Measurements from ENCODE around the gene ALG5. TPM values are rescaled to one million over a fixed set of nuclear protein-coding genes. Genes with fewer than 3 reads are reported as not detected.

Gene ALG5
- total RNA-seq, 1 experiment from 2014 or later = 27.0 TPM

DNA sequence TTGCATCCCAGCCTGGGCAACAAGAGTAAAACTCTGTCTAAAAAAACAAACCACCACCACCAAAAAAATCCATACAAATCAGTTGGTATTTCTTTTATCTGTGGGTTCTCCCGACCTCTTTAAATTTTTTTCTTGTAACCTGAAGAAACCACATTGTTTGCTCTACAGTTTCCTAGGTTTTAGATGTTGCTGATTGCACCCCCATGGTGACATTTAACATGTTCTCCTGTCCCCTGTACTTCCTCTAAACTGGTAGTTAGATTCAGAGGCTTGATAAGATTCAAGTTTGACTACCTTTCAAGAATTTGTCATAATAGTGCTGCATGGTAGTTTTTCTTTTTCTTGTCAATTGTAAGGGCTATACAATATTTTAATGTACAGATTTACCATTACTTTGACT, 24.0 kb downstream of the ALG5 start:
- H3K27me3 ChIP-seq (ENCODE audit: insufficient read depth, low read length) = no peaks in the 10 kb centered on the region
- no peak overlapping the region for H4K5ac ChIP-seq (ENCODE audit: insufficient read length, low read depth, low read length)
- H3K14ac ChIP-seq (ENCODE audit: insufficient read depth, low read length) = no peak overlapping the region
- no CpG with 5 or more reads among the region's 1 CpG for WGBS (ENCODE audit: extremely low coverage, insufficient read length, low lambda C conversion rate)
- H3K4me2 ChIP-seq (ENCODE audit: insufficient read depth, insufficient read length, low read length) = no peak overlapping the region
- no peak overlapping the region for H2BK5ac ChIP-seq (ENCODE audit: insufficient read length, low read length)
- Mint-ChIP-seq H3K27ac (no peak overlapping the region), H3K4me1 (no peaks in the 10 kb centered on the region), H3K36me3 (ENCODE audit: insufficient read depth in 1 of 3, low read depth in 3 of 3) (peaks cover 37 to 60% (median 45%) of the 10 kb centered on the region in 3 experiments), H3K9me3 (peaks cover 3 to 7% of the 10 kb centered on the region in 2 experiments; a peak in 3 of 5 replicates), H3K27me3 (ENCODE audit: low read depth) (no peaks in the 10 kb centered on the region), H3K4me3 (no peak overlapping the region)
- no peak for DNase-seq
- H3K4ac ChIP-seq (ENCODE audit: low read depth, low read length) = no peak overlapping the region
- no peak overlapping the region for H4K8ac ChIP-seq (replicated peaks; ENCODE audit: insufficient read length, low read depth, low read length)
- H3K23ac ChIP-seq (ENCODE audit: insufficient read length, low read depth, low read length) = no peak overlapping the region
- no peak overlapping the region for H2BK12ac ChIP-seq (ENCODE audit: insufficient read length, low read depth, low read length)
- H2AFZ ChIP-seq (ENCODE audit: low read length) = no peak overlapping the region
- no peak overlapping the region for H3K18ac ChIP-seq (ENCODE audit: insufficient read length, low read depth, low read length)
- H4K20me1 ChIP-seq (ENCODE audit: control insufficient read depth, insufficient read depth, insufficient read length) = no peaks in the 10 kb centered on the region
- H3K23me2 ChIP-seq (ENCODE audit: insufficient read length, low read depth, low read length, poor library complexity, severe bottlenecking) = no peaks in the 10 kb centered on the region
- H3K9me3 ChIP-seq (ENCODE audit: control insufficient read depth, low read depth, low read length) = no peaks in the 10 kb centered on the region
- TF ChIP-seq, protein P1, sequence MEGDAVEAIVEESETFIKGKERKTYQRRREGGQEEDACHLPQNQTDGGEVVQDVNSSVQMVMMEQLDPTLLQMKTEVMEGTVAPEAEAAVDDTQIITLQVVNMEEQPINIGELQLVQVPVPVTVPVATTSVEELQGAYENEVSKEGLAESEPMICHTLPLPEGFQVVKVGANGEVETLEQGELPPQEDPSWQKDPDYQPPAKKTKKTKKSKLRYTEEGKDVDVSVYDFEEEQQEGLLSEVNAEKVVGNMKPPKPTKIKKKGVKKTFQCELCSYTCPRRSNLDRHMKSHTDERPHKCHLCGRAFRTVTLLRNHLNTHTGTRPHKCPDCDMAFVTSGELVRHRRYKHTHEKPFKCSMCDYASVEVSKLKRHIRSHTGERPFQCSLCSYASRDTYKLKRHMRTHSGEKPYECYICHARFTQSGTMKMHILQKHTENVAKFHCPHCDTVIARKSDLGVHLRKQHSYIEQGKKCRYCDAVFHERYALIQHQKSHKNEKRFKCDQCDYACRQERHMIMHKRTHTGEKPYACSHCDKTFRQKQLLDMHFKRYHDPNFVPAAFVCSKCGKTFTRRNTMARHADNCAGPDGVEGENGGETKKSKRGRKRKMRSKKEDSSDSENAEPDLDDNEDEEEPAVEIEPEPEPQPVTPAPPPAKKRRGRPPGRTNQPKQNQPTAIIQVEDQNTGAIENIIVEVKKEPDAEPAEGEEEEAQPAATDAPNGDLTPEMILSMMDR (conservative IDR thresholded peaks at IDR 0.05) = no peak
- no peak overlapping the region for H3K56ac ChIP-seq (ENCODE audit: insufficient read length, low read depth, low read length)
- H3K27ac ChIP-seq (ENCODE audit: insufficient read length, low read depth, low read length) = no peak overlapping the region
- no peaks in the 10 kb centered on the region for H3K79me1 ChIP-seq (ENCODE audit: insufficient read depth, low read depth, low read length, poor library complexity, severe bottlenecking)
- H2AK5ac ChIP-seq (ENCODE audit: insufficient read length, low read length) = no peak overlapping the region
- no peak overlapping the region for H4K91ac ChIP-seq (ENCODE audit: insufficient read length, low read depth, low read length)
- H2BK120ac ChIP-seq (ENCODE audit: low read depth, low read length, poor library complexity, severe bottlenecking) = no peak overlapping the region
- H3K4me1 ChIP-seq (ENCODE audit: insufficient read depth, low read length) = no peaks in the 10 kb centered on the region
- H3K9ac ChIP-seq (ENCODE audit: extremely low read depth, insufficient read length, low read length) = no peak overlapping the region
- no peaks in the 10 kb centered on the region for H3K79me2 ChIP-seq (ENCODE audit: insufficient read depth, low read length)
- H2BK20ac ChIP-seq (ENCODE audit: low read depth, low read length, poor library complexity, severe bottlenecking) = no peak overlapping the region
- no peak overlapping the region for H2BK15ac ChIP-seq (ENCODE audit: low read depth, low read length)
- no peak overlapping the region for H3T11ph ChIP-seq (ENCODE audit: low read length)
